PFSK-1 (cell line): ENCODE results near the gene UNC45A.

Experiments
- FOXP2 ChIP-seq: optimal IDR thresholded peaks from 2 replicates; pipeline ENCODE3; 2011; ENCODE audit warnings: borderline replicate concordance, control low read depth, inconsistent platforms; ENCODE audit not compliant: insufficient read depth; ENCODE audit errors: extremely low read length, extremely low read depth
- POLR2AphosphoS5 ChIP-seq: IDR thresholded peaks from 2 replicates; pipeline ENCODE4 v1.6.1; 2012; ENCODE audit warnings: low read depth, mild to moderate bottlenecking, control low read depth, low read length, moderate library complexity
- REST ChIP-seq, 2 experiments: IDR thresholded peaks; 2 replicates each; pipeline versions ENCODE4 v1.6.1 to v1.8.0; 2011 to 2012; ENCODE audit warnings: low read depth in 2 of 2, low read length in 2 of 2, control low read depth in 1 of 2, inconsistent platforms in 1 of 2, mild to moderate bottlenecking in 1 of 2, moderate library complexity in 1 of 2; ENCODE audit not compliant: insufficient read depth in 1 of 2
- SIN3A ChIP-seq: IDR thresholded peaks from 2 replicates; pipeline ENCODE4 v1.6.1; 2012; ENCODE audit warnings: mild to moderate bottlenecking, low read length, moderate library complexity, borderline replicate concordance; ENCODE audit not compliant: insufficient read depth
- TAF1 ChIP-seq: IDR thresholded peaks from 2 replicates; pipeline ENCODE4 v1.6.1; 2012; ENCODE audit warnings: low read length, control low read depth, borderline replicate concordance; ENCODE audit not compliant: insufficient read depth

The UNC45A gene

GRCh38 chr15:90902040-90902839 is 32.8 kb upstream of the UNC45A start:
- TF ChIP-seq FOXP2 (no peak), POLR2AphosphoS5 (peak; percentile 46; the same call in 1 of the 2 replicates), REST (IDR thresholded peaks at IDR 0.05; ENCODE audit: insufficient read depth in 1 of 2, low read depth in 2 of 2, low read length in 2 of 2) (no peak), TAF1 (no peak), SIN3A (no peak)

- TF ChIP-seq FOXP2 = no peak
- TF ChIP-seq POLR2AphosphoS5 = peak; percentile 22; the same call in 1 of the 2 replicates
These were observed 32.0 kb upstream of the UNC45A start, which contains the start of gene MAN2A2 for GRCh38 chr15:90902840-90903732. Gene MAN2A2, plus strand, starts transcription at chr15:90903302. Its CDS starts 906 bp downstream, at chr15:90904208.

- TF ChIP-seq POLR2AphosphoS5 = no peak
- no peak for TF ChIP-seq REST (IDR thresholded peaks at IDR 0.05; ENCODE audit: insufficient read depth in 1 of 2, low read depth in 2 of 2, low read length in 2 of 2)
- no peak for TF ChIP-seq SIN3A
- no peak for TF ChIP-seq TAF1
- no peak for TF ChIP-seq FOXP2
These were observed 31.1 kb upstream of the UNC45A start for GRCh38 chr15:90903733-90904536.

- TF ChIP-seq TAF1 (no peak), FOXP2 (no peak), REST (IDR thresholded peaks at IDR 0.05; ENCODE audit: insufficient read depth in 1 of 2, low read depth in 2 of 2, low read length in 2 of 2) (no peak), POLR2AphosphoS5 (no peak), SIN3A (no peak)
These were observed 30.3 kb upstream of the UNC45A start for GRCh38 chr15:90904746-90905145.
